ENCODE measurements around the gene KATNB1. TPM values are rescaled to one million over a fixed set of nuclear protein-coding genes. Genes with fewer than 3 reads are reported as not detected.
"Not testable (repeated sequence)": the region's sequence is repeated elsewhere in the genome, so short reads cannot be mapped to it uniquely, and the experiment has no call there.

KATNB1 gene
- total and polyA plus RNA-seq, 8 donors: 7.8 to 17.0 (median 11.4) TPM

- Histone ChIP-seq H3K4me3 (no peak overlapping the region), H3K27me3 (no peaks in the 10 kb centered on the region), H3K27ac (no peak overlapping the region), H3K36me3 (peaks cover 0 to 16% (median 0%) of the 10 kb centered on the region in 3 donors), H3K4me1 (peaks cover 6 to 22% (median 9%) of the 10 kb centered on the region in 3 donors), H3K9me3 (no peaks in the 10 kb centered on the region)
- WGBS, 2 donors: 56 to 62% methylated on average over 13 of the region's 13 CpGs
- ATAC-seq: peak in 3 of 4 donors; percentile 19 to 38 (median 34)
- no peak for FAIRE-seq
- peak in 1 of 6 donors; percentile 23 for DNase-seq
- intact Hi-C loops (cut with DNase I): loop anchor here in 1 of 3 donors (10.0 kb wide), 1 partner anchor 73 kb away; no protein-coding TSS in a partner anchor
- TF ChIP-seq, protein P1, sequence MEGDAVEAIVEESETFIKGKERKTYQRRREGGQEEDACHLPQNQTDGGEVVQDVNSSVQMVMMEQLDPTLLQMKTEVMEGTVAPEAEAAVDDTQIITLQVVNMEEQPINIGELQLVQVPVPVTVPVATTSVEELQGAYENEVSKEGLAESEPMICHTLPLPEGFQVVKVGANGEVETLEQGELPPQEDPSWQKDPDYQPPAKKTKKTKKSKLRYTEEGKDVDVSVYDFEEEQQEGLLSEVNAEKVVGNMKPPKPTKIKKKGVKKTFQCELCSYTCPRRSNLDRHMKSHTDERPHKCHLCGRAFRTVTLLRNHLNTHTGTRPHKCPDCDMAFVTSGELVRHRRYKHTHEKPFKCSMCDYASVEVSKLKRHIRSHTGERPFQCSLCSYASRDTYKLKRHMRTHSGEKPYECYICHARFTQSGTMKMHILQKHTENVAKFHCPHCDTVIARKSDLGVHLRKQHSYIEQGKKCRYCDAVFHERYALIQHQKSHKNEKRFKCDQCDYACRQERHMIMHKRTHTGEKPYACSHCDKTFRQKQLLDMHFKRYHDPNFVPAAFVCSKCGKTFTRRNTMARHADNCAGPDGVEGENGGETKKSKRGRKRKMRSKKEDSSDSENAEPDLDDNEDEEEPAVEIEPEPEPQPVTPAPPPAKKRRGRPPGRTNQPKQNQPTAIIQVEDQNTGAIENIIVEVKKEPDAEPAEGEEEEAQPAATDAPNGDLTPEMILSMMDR (IDR thresholded peaks at IDR 0.05): no peak
These were observed 55.8 kb downstream of the KATNB1 start for GRCh38 chr16:57791195-57791892.

- 59 to 62% methylated on average over 8 of the region's 8 CpGs for WGBS, 2 donors
- Histone ChIP-seq H3K9me3 (no peaks in the 10 kb centered on the region), H3K27me3 (no peaks in the 10 kb centered on the region), H3K36me3 (peaks cover 0 to 16% (median 0%) of the 10 kb centered on the region in 3 donors), H3K4me1 (peaks cover 6 to 28% (median 15%) of the 10 kb centered on the region in 3 donors), H3K27ac (no peak overlapping the region), H3K4me3 (no peak overlapping the region)
- DNase-seq (peak in 1 of 6 donors; percentile 24), FAIRE-seq (no peak), ATAC-seq (no peak)
- intact Hi-C loops (cut with DNase I): loop anchor here in 1 of 3 donors (10.0 kb wide), 1 partner anchor 73 kb away; no protein-coding TSS in a partner anchor
- TF ChIP-seq, protein P1 (IDR thresholded peaks at IDR 0.05): no peak
These were observed 56.4 kb downstream of the KATNB1 start for GRCh38 chr16:57791893-57792461.

DNA sequence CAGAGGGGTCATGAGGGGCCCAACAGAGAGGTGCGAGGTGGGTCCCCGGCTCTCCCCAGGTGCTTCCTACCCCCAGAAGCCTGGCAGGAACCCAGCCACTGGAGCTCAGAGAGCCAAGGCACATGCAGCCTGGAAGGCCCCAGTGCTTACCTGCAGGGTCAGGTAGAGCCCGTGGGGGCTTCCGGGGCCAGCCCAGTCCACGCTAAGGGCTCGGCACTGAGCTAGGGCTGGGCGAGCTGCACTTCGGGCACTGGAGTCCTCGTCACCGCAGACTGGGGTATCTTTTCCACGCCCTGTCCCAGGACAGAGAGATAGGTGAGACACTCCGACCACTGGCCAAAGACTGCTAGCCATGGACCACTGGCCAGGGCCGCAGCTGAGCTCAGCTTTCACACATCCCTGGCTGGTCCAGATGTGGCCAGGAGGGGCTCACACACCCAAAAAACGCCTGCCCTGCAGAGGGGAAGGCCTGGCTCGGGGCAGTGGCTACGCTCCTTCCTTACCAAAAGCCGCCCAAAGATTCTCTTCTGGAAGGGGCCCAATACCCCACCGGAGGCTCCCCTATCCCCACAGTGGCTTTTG lies 59.4 kb downstream of the KATNB1 start:
- 69 to 71% methylated on average over 17 to 18 of the region's 18 CpGs for WGBS, 2 donors
- Histone ChIP-seq H3K9me3 (no peaks in the 10 kb centered on the region), H3K36me3 (peaks cover 0 to 9% (median 0%) of the 10 kb centered on the region in 3 donors), H3K27me3 (no peaks in the 10 kb centered on the region), H3K27ac (peak overlapping the region in 1 of 4 donors; percentile 86), H3K4me1 (peaks cover 6 to 28% (median 16%) of the 10 kb centered on the region in 3 donors), H3K4me3 (peak overlapping the region in 1 of 4 donors; percentile 61)
- intact Hi-C loops (cut with DNase I): loop anchor here in 1 of 3 donors (10.0 kb wide), 1 partner anchor 70 kb away; no protein-coding TSS in a partner anchor
- TF ChIP-seq, protein P1 (IDR thresholded peaks at IDR 0.05): no peak
- peak in 1 of 6 donors; percentile 78 for DNase-seq
- no peak for ATAC-seq
- FAIRE-seq: no peak

GRCh38 chr16:57795431-57795878 lies 59.9 kb downstream of the KATNB1 start:
- Histone ChIP-seq H3K9me3 (no peaks in the 10 kb centered on the region), H3K27ac (peak overlapping the region in 2 of 4 donors; percentile 86 to 96), H3K36me3 (peaks cover 0 to 9% (median 0%) of the 10 kb centered on the region in 3 donors), H3K4me3 (peak overlapping the region in 2 of 4 donors; percentile 50 to 61), H3K27me3 (no peaks in the 10 kb centered on the region), H3K4me1 (peaks cover 6 to 34% (median 19%) of the 10 kb centered on the region in 3 donors)
- 15 to 18% methylated on average over 9 of the region's 9 CpGs for WGBS, 2 donors
- FAIRE-seq (no peak), DNase-seq (peak in 4 of 6 donors; percentile 66 to 79 (median 73)), ATAC-seq (peak in 3 of 4 donors; percentile 7 to 31 (median 17))
- intact Hi-C loops (cut with DNase I): loop anchor here in 1 of 3 donors (10.0 kb wide), 1 partner anchor 69 kb away; no protein-coding TSS in a partner anchor
- TF ChIP-seq, protein P1 (IDR thresholded peaks at IDR 0.05): peak; percentile 12 to 37 (median 32)

- not testable (repeated sequence) for H3K9me3 ChIP-seq, H3K36me3 ChIP-seq, FAIRE-seq, ATAC-seq, H3K27me3 ChIP-seq
- Histone ChIP-seq H3K27ac (peak overlapping the region; percentile 23 to 96 (median 66)), H3K4me1 (peaks cover 8 to 38% (median 25%) of the 10 kb centered on the region in 3 donors), H3K4me3 (peak overlapping the region in 2 of 4 donors; percentile 50 to 61)
- peak in 1 of 6 donors; percentile 13 for DNase-seq
- intact Hi-C loops (cut with DNase I): loop anchor here in 1 of 3 donors (10.0 kb wide), 1 partner anchor 69 kb away; no protein-coding TSS in a partner anchor
- 56 to 62% methylated on average over 5 of the region's 5 CpGs for WGBS, 2 donors
These were observed 60.4 kb downstream of the KATNB1 start for GRCh38 chr16:57796014-57796413.
